ENCODE data around the gene UPF1.

GRCh38 chr19:18901491-18901890 is 69.7 kb downstream of the UPF1 start:
- TF ChIP-seq ZNF274 (IDR thresholded peaks at IDR 0.05; ENCODE audit: low read depth, low read length) (no peak), YY1 (IDR thresholded peaks at IDR 0.05; ENCODE audit: insufficient read depth, insufficient read length) (no peak), SUZ12 (IDR thresholded peaks at IDR 0.05; ENCODE audit: extremely low read depth, insufficient read depth, insufficient read length) (no peak)

All from NT2/D1 (cell line).